HL-60/S4 treated with retinoic acid at 250 ng/mL for 4 days and 3 days (cell line): ENCODE data around the gene MFSD6L.

Experiments
- in situ Hi-C: fragments of 300-500 bp; cut with MboI; formaldehyde crosslinking; loops from 2 replicates; pipeline ENCODE4 v1.7.0; 2022; ENCODE audit warnings: low sequenced_read_pairs

Gene MFSD6L

DNA sequence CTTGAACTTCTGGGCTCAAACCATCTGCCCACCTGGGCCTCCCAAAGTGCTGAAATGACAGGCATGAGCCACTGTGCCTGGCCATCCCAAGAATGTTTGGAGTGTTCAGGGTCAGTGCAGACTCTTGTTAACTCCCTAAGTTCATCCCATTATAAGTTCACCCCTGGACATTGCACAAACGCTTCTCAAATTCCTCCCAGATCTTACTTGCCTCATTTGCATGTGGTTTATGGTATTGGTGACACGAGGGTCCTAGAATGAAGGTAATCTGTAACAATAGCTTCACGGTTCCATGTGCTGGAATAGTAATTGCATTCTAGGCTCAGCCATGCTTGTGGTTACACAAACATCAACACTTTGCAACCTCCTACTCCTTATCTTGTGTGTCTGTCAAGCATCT, 49.5 kb downstream of the MFSD6L start:
- in situ Hi-C loops, result loop anchor here (25.0 kb wide), 2 partner anchors 337 to 687 kb away; no protein-coding TSS in a partner anchor

DNA sequence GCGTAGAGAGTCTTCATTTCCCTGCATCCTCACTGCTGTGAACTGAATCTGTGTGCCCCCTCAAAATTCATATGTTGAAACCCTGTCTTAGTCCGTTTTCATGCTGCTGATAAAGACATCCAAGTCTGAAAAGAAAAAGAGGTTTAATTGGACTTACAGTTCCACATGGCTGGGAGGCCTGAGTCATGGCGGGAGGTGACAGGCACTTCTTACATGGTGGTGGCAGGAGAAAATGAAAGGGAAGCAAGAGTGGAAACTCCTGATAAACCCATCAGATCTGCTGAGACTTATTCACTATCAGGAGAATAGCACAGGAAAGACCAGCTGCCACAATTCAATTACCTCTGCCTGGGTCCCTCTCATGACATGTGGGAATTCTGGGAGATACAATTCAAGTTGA, 51.4 kb downstream of the MFSD6L start:
- in situ Hi-C loops, result loop anchor here (25.0 kb wide), 1 partner anchor 335 kb away; no protein-coding TSS in a partner anchor
